Measurements from ENCODE around the gene NLGN4X. TPM values are rescaled to one million over a fixed set of nuclear protein-coding genes. Genes with fewer than 3 reads are reported as not detected.

Gene NLGN4X
- polyA plus RNA-seq, 6 donors from 2014 or later, result 0.23 TPM; not detected in 5

DNA sequence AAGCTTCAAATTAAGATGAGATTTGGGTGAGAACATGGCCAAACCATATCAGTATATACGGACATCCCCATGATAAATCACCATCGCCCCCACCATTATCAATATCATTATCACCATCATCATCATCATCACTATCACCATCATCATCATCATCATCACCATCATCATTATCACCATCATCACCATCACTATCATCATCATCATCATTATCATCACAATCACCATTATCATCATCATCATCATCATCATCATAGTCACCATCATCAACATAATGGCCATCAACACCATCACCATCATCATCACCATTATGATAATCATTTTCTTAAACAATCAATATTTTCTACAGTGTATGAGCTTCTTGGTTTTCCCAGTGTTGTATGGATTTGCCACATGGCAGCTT, 360.9 kb downstream of the NLGN4X start:
- ATAC-seq (ENCODE audit: low read depth in 2 of 2) (no peak), DNase-seq (no peak)
- Mint-ChIP-seq H3K4me3 (no peak overlapping the region), H3K36me3 (no peaks in the 10 kb centered on the region), H3K4me1 (no peaks in the 10 kb centered on the region), H3K27ac (no peak overlapping the region), H3K9me3 (peaks cover 0 to 11% (median 6%) of the 10 kb centered on the region in 7 donors), H3K27me3 (no peaks in the 10 kb centered on the region)

DNA sequence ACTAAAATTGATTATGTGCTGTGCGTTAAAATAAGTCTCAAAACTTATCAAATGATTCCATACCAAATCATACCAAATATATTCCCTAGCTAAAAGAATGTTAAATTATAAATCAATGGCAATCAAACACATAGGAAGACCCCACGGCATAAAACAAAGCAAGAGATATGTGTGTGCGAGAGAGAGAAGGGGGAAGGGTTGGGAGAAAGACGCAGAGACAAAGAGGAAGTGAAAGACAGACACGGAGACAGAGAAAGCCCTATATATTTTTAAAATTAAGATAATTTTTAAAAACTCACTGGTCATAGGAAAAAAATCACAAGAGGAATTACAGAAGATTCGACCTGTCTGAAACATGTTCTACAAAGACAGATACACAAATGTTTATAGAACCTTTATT, 371.4 kb downstream of the NLGN4X start:
- H3K4me1 Mint-ChIP-seq, result no peaks in the 10 kb centered on the region
- H3K27me3 Mint-ChIP-seq, result peaks cover 0 to 6% (median 0%) of the 10 kb centered on the region in 3 donors
- no peaks in the 10 kb centered on the region for H3K36me3 Mint-ChIP-seq
- H3K9me3 Mint-ChIP-seq, result no peaks in the 10 kb centered on the region
- ATAC-seq (ENCODE audit: low read depth in 2 of 2) (no peak), DNase-seq (no peak)
- H3K4me3 Mint-ChIP-seq, result no peak overlapping the region
- H3K27ac Mint-ChIP-seq, result no peak overlapping the region

DNA sequence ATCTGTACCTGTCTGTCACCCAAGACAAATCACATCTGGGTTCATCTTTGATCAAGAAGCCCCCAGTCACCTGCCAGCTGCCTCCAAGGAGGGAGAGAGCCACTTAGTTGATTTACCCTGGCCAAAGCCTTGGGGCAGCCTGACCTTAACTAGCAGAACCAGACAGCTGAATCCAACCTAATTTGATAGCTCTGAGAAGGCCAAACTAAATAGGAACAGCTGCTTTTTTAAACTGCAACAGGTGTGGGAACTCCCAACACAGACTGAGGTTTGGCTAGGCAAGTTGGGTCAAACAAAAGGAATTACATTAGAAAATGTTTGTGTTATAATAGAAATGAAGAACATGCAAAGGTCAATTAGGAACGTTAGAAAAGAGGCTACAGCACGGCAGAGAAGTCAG, 375.7 kb downstream of the NLGN4X start:
- Mint-ChIP-seq H3K27ac (peak overlapping the region in 1 of 6 donors; percentile 15), H3K4me3 (no peak overlapping the region), H3K36me3 (no peaks in the 10 kb centered on the region), H3K4me1 (no peaks in the 10 kb centered on the region), H3K9me3 (peaks cover 0 to 5% (median 0%) of the 10 kb centered on the region in 7 donors), H3K27me3 (peaks cover 0 to 6% (median 0%) of the 10 kb centered on the region in 3 donors)
- ATAC-seq (ENCODE audit: low read depth in 2 of 2), result no peak
- DNase-seq, result no peak

GRCh38 chrX:5842601-5843000, 386.1 kb downstream of the NLGN4X start:
- no peaks in the 10 kb centered on the region for H3K36me3 Mint-ChIP-seq
- no peaks in the 10 kb centered on the region for H3K27me3 Mint-ChIP-seq
- H3K27ac Mint-ChIP-seq, result no peak overlapping the region
- no peaks in the 10 kb centered on the region for H3K4me1 Mint-ChIP-seq
- no peak overlapping the region for H3K4me3 Mint-ChIP-seq
- ATAC-seq (ENCODE audit: low read depth in 2 of 2) (no peak), DNase-seq (no peak)
- H3K9me3 Mint-ChIP-seq, result peaks cover 0 to 6% (median 0%) of the 10 kb centered on the region in 7 donors
